Lung (tissue), 12 donors: ENCODE data around the gene CPTP. TPM values are rescaled to one million over a fixed set of nuclear protein-coding genes. Genes with fewer than 3 reads are reported as not detected.

ENCODE experiments used
- ATAC-seq: fragments of 200-7000 bp; cut with Tn5 transposase; one replicate; pipeline ENCODE4 v1.9.1; 2020; ENCODE audit warnings: moderate number of reproducible peaks; ENCODE audit not compliant: insufficient read depth, low FRiP score
- DNase-seq, 3 donors: peaks; one replicate each; pipeline ENCODE4 v3.0.0-alpha.2; 2013 to 2017
- H3K27ac ChIP-seq, 2 donors: one replicate each; pipeline ENCODE4 v1.5.1; 2013; ENCODE audit warnings: mild to moderate bottlenecking in 2 of 2, moderate library complexity in 2 of 2, control low read depth in 1 of 2, inconsistent platforms in 1 of 2, low read depth in 1 of 2, low read length in 1 of 2
- H3K27me3 ChIP-seq, 3 donors: one replicate each; pipeline ENCODE4 v1.5.1; 2013; ENCODE audit warnings: low read length in 2 of 3; ENCODE audit not compliant: control insufficient read depth in 3 of 3, insufficient read depth in 3 of 3
- H3K36me3 ChIP-seq, 4 donors: one replicate each; pipeline ENCODE4 v1.5.1; 2013; ENCODE audit warnings: low read length in 4 of 4, mild to moderate bottlenecking in 1 of 4, moderate library complexity in 1 of 4; ENCODE audit not compliant: control insufficient read depth in 4 of 4, insufficient read depth in 4 of 4
- H3K4me1 ChIP-seq, 5 donors: one replicate each; pipeline ENCODE4 v1.5.1; 2013; ENCODE audit warnings: low read length in 5 of 5, mild to moderate bottlenecking in 2 of 5, moderate library complexity in 1 of 5; ENCODE audit not compliant: control insufficient read depth in 5 of 5, insufficient read depth in 5 of 5
- H3K4me3 ChIP-seq: one replicate; pipeline ENCODE4 v1.5.1; 2013; ENCODE audit warnings: mild to moderate bottlenecking, control low read depth, moderate library complexity
- H3K9ac ChIP-seq, 2 donors: one replicate each; pipeline ENCODE4 v1.5.1; 2013; ENCODE audit warnings: low read length in 2 of 2, control low read depth in 1 of 2; ENCODE audit not compliant: insufficient read depth in 1 of 2
- H3K9me3 ChIP-seq, 4 donors: one replicate each; pipeline ENCODE4 v1.5.1; 2013; ENCODE audit warnings: low read length in 3 of 4, mild to moderate bottlenecking in 1 of 4, moderate library complexity in 1 of 4; ENCODE audit not compliant: control insufficient read depth in 4 of 4, insufficient read depth in 3 of 4
- WGBS, 2 donors: extraction: QIAGEN DNeasy Blood & Tissue Kit; methylation state at CpG; one replicate each; pipeline ENCODE4 v1.1.7; 2013; 5-methylcytosine and 5-hydroxymethylcytosine counted together
- polyA plus RNA-seq, 2 donors: library from polyadenylated mRNA; stranded (reverse); fragments of 200-250 nt; gene quantifications; one replicate each; pipeline ENCODE4 v1.2.1, GENCODE V29; 2013
- total RNA-seq, 2 donors: library from RNA; depleted of rRNA in 1 of 2; stranded (reverse); fragments of >200 nt in 1 of 2; gene quantifications; one replicate each; pipeline ENCODE4 v1.2.1, GENCODE V29; 2014 to 2021
- TF ChIP-seq, protein P1 (sequence below): IDR thresholded peaks from 2 replicates; pipeline ENCODE4 v1.5.1; 2012; ENCODE audit warnings: mild to moderate bottlenecking; ENCODE audit errors: control extremely low read depth, extremely low read depth
- donor health status: control.
- donor health status: control.
- donor health status: Bipolar disorder and iron deficiency.
- donor health status: healthy.
- donor health status: DM: yes; HTN: yes; CAD: no.

The CPTP gene
- total and polyA plus RNA-seq, 4 donors, result 10.9 to 32.0 (median 19.2) TPM

DNA sequence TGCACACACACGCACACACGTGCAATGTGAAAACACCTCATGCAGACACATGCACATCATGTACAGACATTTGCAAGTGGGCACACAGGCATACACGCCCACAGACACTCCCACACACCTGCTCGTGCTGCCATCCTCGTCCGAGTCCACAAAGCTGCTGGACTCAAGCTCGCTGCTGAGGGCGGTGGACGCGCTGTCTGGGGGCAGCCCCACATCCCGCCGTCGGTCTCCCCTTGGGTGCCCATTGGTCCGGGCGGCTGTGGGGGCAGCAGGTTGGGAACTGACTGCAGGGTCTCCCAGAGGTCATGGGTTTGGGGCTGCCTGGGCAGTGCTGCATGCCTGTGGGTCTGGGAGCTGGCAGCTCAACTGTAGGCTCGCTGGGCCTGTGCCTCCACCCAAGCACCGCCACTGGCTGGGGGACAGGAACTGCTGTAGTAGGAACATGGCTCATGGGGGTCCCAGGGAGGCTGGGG, 17.0 kb downstream of the CPTP start:
- Histone ChIP-seq H3K36me3 (peaks cover 0 to 46% (median 11%) of the 10 kb centered on the region in 4 donors), H3K9me3 (no peaks in the 10 kb centered on the region), H3K27me3 (no peaks in the 10 kb centered on the region), H3K27ac (no peak overlapping the region), H3K4me1 (peaks cover 0 to 19% (median 0%) of the 10 kb centered on the region in 5 donors), H3K9ac (no peak overlapping the region), H3K4me3 (no peak overlapping the region)
- no peak for ATAC-seq
- no peak for DNase-seq
- TF ChIP-seq, protein P1, sequence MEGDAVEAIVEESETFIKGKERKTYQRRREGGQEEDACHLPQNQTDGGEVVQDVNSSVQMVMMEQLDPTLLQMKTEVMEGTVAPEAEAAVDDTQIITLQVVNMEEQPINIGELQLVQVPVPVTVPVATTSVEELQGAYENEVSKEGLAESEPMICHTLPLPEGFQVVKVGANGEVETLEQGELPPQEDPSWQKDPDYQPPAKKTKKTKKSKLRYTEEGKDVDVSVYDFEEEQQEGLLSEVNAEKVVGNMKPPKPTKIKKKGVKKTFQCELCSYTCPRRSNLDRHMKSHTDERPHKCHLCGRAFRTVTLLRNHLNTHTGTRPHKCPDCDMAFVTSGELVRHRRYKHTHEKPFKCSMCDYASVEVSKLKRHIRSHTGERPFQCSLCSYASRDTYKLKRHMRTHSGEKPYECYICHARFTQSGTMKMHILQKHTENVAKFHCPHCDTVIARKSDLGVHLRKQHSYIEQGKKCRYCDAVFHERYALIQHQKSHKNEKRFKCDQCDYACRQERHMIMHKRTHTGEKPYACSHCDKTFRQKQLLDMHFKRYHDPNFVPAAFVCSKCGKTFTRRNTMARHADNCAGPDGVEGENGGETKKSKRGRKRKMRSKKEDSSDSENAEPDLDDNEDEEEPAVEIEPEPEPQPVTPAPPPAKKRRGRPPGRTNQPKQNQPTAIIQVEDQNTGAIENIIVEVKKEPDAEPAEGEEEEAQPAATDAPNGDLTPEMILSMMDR, result no peak
- WGBS, 2 donors, result 94 to 97% methylated on average over 17 of the region's 17 CpGs

DNA sequence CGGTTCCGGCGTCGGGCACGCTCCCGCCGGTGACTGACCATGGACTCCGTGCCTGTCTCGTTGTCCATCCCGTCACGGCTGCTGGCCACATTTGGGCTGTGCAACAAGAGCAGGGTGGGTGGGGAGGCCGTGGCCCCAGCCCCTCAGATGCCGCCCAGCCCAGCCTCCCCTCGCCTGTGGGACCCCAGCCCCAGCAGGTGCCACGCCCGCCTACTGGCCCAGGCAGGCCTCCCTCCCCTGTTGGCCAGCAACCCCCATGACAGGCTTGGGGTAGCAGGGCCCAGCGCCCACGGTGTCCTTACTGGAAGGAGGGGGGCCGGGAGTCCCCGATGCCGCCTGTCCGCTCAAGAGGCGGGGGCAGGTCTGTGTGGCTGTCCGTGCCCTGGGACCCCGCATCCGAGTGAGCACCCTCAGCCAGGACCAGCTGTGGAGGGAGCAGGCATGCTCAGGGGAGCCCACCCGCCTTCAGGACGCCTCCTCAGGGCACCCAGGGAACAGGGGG, 17.5 kb downstream of the CPTP start:
- no peak overlapping the region for H3K9ac ChIP-seq
- DNase-seq, result no peak
- no peak overlapping the region for H3K27ac ChIP-seq
- 96 to 98% methylated on average over 25 to 28 of the region's 28 CpGs for WGBS, 2 donors
- no peaks in the 10 kb centered on the region for H3K9me3 ChIP-seq
- H3K36me3 ChIP-seq, result peaks cover 0 to 43% (median 10%) of the 10 kb centered on the region in 4 donors
- no peaks in the 10 kb centered on the region for H3K27me3 ChIP-seq
- no peak overlapping the region for H3K4me3 ChIP-seq
- H3K4me1 ChIP-seq, result peaks cover 0 to 22% (median 2%) of the 10 kb centered on the region in 5 donors
- TF ChIP-seq, protein P1, result no peak
- ATAC-seq, result no peak

DNA sequence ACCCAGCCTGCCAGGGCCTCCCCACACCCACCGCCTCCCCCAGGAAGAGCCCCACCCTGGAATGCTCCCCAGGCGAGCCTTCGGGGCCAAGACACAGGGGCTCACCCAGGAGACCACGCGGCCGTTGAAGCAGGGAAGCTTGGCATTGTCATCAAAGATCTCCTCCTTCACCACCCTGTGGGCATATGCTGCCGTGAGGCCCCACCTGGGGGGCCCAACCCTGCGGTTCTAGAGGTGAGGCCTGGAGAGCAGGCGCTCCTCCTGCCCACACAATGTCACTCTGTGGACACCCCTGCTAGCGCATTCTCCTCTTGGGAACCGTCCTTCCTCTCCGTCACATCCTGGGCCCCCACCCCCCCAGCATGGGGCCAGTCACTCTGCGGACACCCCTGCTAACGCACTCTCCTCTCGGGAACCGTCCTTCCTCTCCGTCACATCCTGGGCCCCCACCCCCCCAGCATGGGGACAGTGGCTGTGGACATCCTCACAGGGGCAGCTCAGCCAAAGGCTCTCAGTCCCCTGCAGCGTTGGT, 18.0 kb downstream of the CPTP start:
- Histone ChIP-seq H3K4me3 (no peak overlapping the region), H3K4me1 (peaks cover 0 to 27% (median 7%) of the 10 kb centered on the region in 5 donors), H3K27me3 (no peaks in the 10 kb centered on the region), H3K36me3 (peaks cover 0 to 39% (median 10%) of the 10 kb centered on the region in 4 donors), H3K9ac (no peak overlapping the region), H3K27ac (no peak overlapping the region), H3K9me3 (no peaks in the 10 kb centered on the region)
- DNase-seq (no peak), ATAC-seq (no peak)
- TF ChIP-seq, protein P1, result no peak
- WGBS, 2 donors, result 88 to 89% methylated on average over 18 of the region's 18 CpGs
